ENCODE results near the gene MGRN1. TPM values are rescaled to one million over a fixed set of nuclear protein-coding genes. Genes with fewer than 3 reads are reported as not detected.

MGRN1 gene
- total and polyA plus RNA-seq, 9 donors: 21.5 to 94.2 (median 61.1) TPM

- Histone ChIP-seq H3K4me3 (no peak overlapping the region), H3K4me1 (ENCODE audit: insufficient read depth) (peaks cover 15% of the 10 kb centered on the region), H3K27ac (no peak overlapping the region), H3K9me3 (no peaks in the 10 kb centered on the region), H3K36me3 (no peaks in the 10 kb centered on the region), H3K27me3 (no peaks in the 10 kb centered on the region)
- DNase-seq: no peak
- TF ChIP-seq POLR2A (IDR thresholded peaks at IDR 0.05) (no peak), EP300 (IDR thresholded peaks at IDR 0.05) (no peak)
- TF ChIP-seq, protein P1, sequence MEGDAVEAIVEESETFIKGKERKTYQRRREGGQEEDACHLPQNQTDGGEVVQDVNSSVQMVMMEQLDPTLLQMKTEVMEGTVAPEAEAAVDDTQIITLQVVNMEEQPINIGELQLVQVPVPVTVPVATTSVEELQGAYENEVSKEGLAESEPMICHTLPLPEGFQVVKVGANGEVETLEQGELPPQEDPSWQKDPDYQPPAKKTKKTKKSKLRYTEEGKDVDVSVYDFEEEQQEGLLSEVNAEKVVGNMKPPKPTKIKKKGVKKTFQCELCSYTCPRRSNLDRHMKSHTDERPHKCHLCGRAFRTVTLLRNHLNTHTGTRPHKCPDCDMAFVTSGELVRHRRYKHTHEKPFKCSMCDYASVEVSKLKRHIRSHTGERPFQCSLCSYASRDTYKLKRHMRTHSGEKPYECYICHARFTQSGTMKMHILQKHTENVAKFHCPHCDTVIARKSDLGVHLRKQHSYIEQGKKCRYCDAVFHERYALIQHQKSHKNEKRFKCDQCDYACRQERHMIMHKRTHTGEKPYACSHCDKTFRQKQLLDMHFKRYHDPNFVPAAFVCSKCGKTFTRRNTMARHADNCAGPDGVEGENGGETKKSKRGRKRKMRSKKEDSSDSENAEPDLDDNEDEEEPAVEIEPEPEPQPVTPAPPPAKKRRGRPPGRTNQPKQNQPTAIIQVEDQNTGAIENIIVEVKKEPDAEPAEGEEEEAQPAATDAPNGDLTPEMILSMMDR (IDR thresholded peaks at IDR 0.05): no peak
- intact Hi-C loops (cut with DNase I): loop anchor here in 1 of 4 donors (10.0 kb wide), 1 partner anchor 343 kb away; the partner anchor contains the start of gene SEC14L5
- whole genome bisulfite sequencing, 3 donors: 83 to 85% (median 84%) methylated on average over 22 of the region's 22 CpGs
Measured at GRCh38 chr16:4611337-4612021, 13.1 kb upstream of the MGRN1 start.

- H3K27me3 ChIP-seq: no peaks in the 10 kb centered on the region
- no peaks in the 10 kb centered on the region for H3K9me3 ChIP-seq
- intact Hi-C loops (cut with DNase I): loop anchor here in 1 of 4 donors (10.0 kb wide), 1 partner anchor 342 kb away; the partner anchor contains the start of gene SEC14L5
- no peak overlapping the region for H3K27ac ChIP-seq
- H3K36me3 ChIP-seq: no peaks in the 10 kb centered on the region
- WGBS, 3 donors: 83 to 91% (median 90%) methylated on average over 7 of the region's 7 CpGs
- TF ChIP-seq EP300 (IDR thresholded peaks at IDR 0.05): no peak
- TF ChIP-seq POLR2A (IDR thresholded peaks at IDR 0.05): no peak
- TF ChIP-seq, protein P1 (IDR thresholded peaks at IDR 0.05): no peak
- H3K4me3 ChIP-seq: no peak overlapping the region
- peaks cover 15% of the 10 kb centered on the region for H3K4me1 ChIP-seq (ENCODE audit: insufficient read depth)
- DNase-seq: peak in 1 of 5 donors; percentile 40
Measured at GRCh38 chr16:4612474-4612931, 12.1 kb upstream of the MGRN1 start.

DNA sequence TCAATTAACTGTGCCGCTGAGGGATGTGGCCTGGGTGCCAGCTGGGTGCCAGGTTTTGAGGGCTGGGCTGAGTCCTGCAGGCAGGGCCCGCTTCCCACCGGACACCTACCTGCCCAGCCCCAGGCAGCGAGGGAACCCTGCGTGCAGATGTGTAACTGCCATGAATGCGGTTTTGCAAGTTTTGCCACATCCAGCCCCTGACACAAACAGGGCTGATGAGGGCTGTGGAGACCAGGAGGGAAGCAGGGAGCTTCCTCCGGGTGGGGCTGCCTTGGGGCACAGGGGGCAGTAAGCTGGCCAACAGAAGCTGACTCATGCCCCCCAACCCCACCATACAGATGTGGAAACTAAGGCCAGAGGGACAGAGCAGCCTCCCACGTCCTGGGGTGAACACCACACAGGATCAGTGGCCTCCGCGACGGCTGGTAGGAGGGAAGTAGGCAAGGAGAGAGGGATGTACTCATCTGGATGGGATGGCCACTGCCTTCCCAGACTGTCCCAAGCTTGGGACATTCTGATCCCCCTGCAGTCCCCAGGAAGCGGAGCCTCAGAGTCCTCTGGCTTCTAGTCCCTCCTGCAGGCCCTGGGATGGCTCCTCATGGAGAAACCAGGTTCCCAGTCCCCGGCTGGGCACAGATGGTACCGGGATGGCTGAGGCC lies 11.5 kb upstream of the MGRN1 start:
- WGBS, 3 donors: 37 to 48% (median 44%) methylated on average over 9 to 14 of the region's 14 CpGs
- no peaks in the 10 kb centered on the region for H3K27me3 ChIP-seq

More for the DNA sequence above, 11.5 kb upstream of the MGRN1 start:
- H3K36me3 ChIP-seq: no peaks in the 10 kb centered on the region
- DNase-seq: peak in 1 of 5 donors; percentile 44
- peak overlapping the region; percentile 95 for H3K4me3 ChIP-seq
- H3K27ac ChIP-seq: peak overlapping the region in 1 of 2 donors; percentile 9
- TF ChIP-seq POLR2A (IDR thresholded peaks at IDR 0.05) (no peak), EP300 (IDR thresholded peaks at IDR 0.05) (no peak)
- TF ChIP-seq, protein P1 (IDR thresholded peaks at IDR 0.05): no peak
- peaks cover 18% of the 10 kb centered on the region for H3K4me1 ChIP-seq (ENCODE audit: insufficient read depth)
- intact Hi-C loops (cut with DNase I): loop anchor here in 1 of 4 donors (10.0 kb wide), 1 partner anchor 342 kb away; the partner anchor contains the start of gene SEC14L5
- no peaks in the 10 kb centered on the region for H3K9me3 ChIP-seq

Measured in ovary (tissue), 9 donors.